ENCODE measurements around the gene CNGB1.

The CNGB1 gene

DNA sequence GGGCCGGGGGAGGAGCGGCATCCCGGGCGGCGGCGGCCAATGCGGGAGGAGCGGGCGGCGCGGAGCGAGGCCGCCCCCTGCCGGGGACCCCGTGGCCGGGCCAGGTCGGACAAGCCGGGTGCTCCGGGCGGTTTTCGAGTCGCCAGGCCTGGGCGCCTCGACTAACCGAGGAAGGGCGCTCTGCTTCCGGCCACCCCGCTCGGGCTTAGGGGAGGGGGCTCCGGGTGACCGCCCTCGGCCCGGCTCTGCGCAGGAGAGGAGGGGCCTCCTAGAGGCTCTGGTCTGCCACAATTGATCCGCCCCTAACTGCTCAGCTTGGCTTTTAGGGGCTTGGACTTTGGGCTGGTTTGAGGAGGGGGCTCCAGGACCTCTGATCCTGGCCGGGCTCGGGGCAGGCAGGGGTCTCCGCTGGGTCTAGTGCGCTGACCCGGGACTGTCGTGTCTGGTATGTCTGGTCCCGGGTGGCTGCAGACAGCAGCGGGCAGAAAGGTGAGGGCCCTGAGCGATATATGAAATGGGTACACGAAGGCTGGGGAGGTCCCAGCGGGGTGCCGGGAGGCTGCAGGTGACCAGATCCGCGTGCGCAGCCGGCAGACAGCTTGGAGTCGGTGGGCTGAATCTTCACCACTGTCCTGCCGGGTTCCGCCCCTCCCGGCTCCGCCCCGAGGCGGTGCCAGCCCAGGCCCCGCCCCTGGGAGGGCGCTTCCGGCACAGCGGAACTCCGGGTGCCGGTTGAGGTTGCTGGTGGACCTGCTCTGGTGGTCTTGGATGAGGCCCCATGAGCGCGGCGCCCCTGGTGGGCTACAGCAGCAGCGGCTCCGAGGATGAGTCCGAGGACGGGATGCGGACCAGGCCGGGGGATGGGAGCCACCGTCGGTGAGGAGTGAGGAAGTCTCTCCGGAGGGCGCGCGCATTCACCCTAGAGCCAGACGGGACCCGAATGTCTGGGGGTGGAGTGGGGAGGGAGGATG lies 30.1 kb upstream of the CNGB1 start, which contains the start of gene USB1:
Gene USB1 (plus strand): TSS at position 702 of the 971 bp plus-strand sequence. CDS start 77 bp downstream, at position 779.
- Mint-ChIP-seq H3K4me3 (peak within 1 kb of the TSS; percentile 90), H3K27ac (peak within 1 kb of the TSS; percentile 84), H3K27me3 (ENCODE audit: low read depth) (no peaks in the 10 kb centered on the region), H3K4me1 (ENCODE audit: low read depth) (peaks cover 42% of the 10 kb centered on the region), H3K9me3 (no peaks in the 10 kb centered on the region), H3K36me3 (ENCODE audit: low read depth) (peaks cover 35% of the 10 kb centered on the region)
- peak; percentile 87 for DNase-seq (ENCODE audit: low spot score)

GRCh38 chr16:57999971-58000705 lies 29.2 kb upstream of the CNGB1 start, which contains the start of gene ZNF319:
ZNF319 (minus strand) TSS chr16:58000672; CDS start chr16:57998265, 2,407 bp downstream.
- H3K27me3 Mint-ChIP-seq (ENCODE audit: low read depth) = no peaks in the 10 kb centered on the region
- no peaks in the 10 kb centered on the region for H3K9me3 Mint-ChIP-seq
- DNase-seq (ENCODE audit: low spot score) = no peak
- H3K36me3 Mint-ChIP-seq (ENCODE audit: low read depth) = peaks cover 43% of the 10 kb centered on the region
- peaks cover 50% of the 10 kb centered on the region for H3K4me1 Mint-ChIP-seq (ENCODE audit: low read depth)
- peak within 1 kb of the TSS; percentile 90 for H3K4me3 Mint-ChIP-seq
- H3K27ac Mint-ChIP-seq = peak within 1 kb of the TSS; percentile 90

GRCh38 chr16:57999366-57999970 lies 28.5 kb upstream of the CNGB1 start:
- Mint-ChIP-seq H3K9me3 (no peaks in the 10 kb centered on the region), H3K27me3 (ENCODE audit: low read depth) (no peaks in the 10 kb centered on the region), H3K27ac (peak overlapping the region; percentile 90), H3K4me1 (ENCODE audit: low read depth) (peaks cover 53% of the 10 kb centered on the region), H3K4me3 (peak overlapping the region; percentile 87), H3K36me3 (ENCODE audit: low read depth) (peaks cover 43% of the 10 kb centered on the region)
- no peak for DNase-seq (ENCODE audit: low spot score)

GRCh38 chr16:57998992-57999365 lies 28.1 kb upstream of the CNGB1 start:
- peak overlapping the region; percentile 90 for H3K27ac Mint-ChIP-seq
- no peaks in the 10 kb centered on the region for H3K9me3 Mint-ChIP-seq
- peaks cover 55% of the 10 kb centered on the region for H3K4me1 Mint-ChIP-seq (ENCODE audit: low read depth)
- H3K4me3 Mint-ChIP-seq = peak overlapping the region; percentile 87
- peaks cover 43% of the 10 kb centered on the region for H3K36me3 Mint-ChIP-seq (ENCODE audit: low read depth)
- H3K27me3 Mint-ChIP-seq (ENCODE audit: low read depth) = no peaks in the 10 kb centered on the region
- DNase-seq (ENCODE audit: low spot score) = no peak

DNA sequence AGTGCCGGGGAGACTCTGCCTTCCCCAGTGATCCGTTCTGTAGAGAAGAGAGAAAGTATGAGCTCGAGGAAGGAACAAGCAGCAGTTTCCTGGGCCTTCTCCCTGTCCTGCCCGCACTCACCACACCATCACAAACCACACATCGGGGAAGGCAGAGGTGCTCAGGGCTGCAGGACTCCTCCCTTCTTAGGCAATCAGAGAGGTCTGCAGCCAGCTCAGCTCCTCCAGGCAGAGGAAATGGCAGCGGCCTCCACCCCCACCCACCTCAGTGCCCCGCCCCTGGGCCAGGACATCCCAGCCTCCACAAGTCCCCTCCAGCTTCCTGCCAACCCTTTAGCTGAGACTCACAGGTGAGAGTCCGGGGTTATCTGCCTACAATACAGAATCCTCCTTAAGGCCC lies 27.6 kb upstream of the CNGB1 start:
- Mint-ChIP-seq H3K27ac (peak overlapping the region; percentile 90), H3K4me1 (ENCODE audit: low read depth) (peaks cover 52% of the 10 kb centered on the region), H3K4me3 (peak overlapping the region; percentile 87), H3K27me3 (ENCODE audit: low read depth) (no peaks in the 10 kb centered on the region), H3K9me3 (no peaks in the 10 kb centered on the region), H3K36me3 (ENCODE audit: low read depth) (peaks cover 40% of the 10 kb centered on the region)
- DNase-seq (ENCODE audit: low spot score) = peak; percentile 52

DNA sequence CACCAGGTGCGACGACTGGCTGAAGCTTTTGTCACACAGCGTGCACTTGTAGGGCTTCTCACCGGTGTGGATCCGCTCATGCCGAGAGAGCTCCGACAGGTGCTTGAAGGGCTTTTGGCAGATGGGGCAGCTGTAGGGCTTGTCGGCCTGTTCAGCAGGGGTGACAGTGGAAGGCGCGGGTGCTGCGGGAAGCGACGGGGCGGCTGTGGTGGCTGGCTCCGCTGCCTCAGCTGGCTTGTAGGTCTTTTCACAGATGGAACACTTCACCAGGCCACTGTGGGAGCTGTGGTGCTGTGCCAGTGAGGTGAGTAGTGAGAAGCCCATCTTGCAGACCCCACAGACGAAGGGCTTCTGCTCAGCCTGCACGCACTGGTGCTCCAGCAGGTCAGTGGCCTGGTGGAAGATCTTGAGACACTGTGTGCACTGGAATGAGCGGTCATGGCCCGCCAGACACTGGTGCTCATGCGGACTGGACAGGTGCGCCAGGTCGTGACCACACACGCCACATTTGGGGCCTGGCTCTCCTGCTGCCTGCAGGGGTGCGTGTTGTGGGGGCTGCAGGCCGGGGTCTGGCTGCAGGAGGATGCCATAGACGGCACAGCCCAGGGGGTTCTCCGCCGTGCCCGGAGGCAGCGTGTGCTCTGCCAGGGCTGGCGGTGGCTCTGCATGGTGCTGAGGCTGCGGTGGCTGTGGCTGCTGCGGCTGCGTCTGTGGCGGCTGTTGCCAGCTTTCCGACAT lies 26.8 kb upstream of the CNGB1 start:
- Mint-ChIP-seq H3K4me3 (peak overlapping the region; percentile 87), H3K4me1 (ENCODE audit: low read depth) (peaks cover 48% of the 10 kb centered on the region), H3K36me3 (ENCODE audit: low read depth) (peaks cover 42% of the 10 kb centered on the region), H3K27me3 (ENCODE audit: low read depth) (no peaks in the 10 kb centered on the region), H3K9me3 (no peaks in the 10 kb centered on the region), H3K27ac (peak overlapping the region; percentile 90)
- no peak for DNase-seq (ENCODE audit: low spot score)

DNA sequence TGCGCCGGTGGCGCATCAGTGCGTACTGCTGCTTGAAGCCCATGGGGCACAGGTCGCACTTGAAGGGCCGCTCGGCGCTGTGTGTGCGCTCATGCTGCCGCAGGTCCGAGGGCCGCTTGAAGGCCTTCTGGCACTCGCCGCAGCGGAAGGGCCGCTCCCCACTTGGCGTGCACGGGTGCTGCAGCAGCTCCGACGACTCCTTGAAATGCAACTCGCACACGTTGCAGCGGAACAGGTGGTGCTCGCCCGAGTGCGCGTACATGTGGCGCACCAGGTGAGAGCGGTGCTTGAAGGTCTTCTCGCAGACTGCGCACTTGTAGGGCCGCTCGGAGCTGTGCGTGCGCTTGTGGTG lies 26.2 kb upstream of the CNGB1 start:
- Mint-ChIP-seq H3K4me1 (ENCODE audit: low read depth) (peaks cover 43% of the 10 kb centered on the region), H3K9me3 (no peaks in the 10 kb centered on the region), H3K36me3 (ENCODE audit: low read depth) (peaks cover 39% of the 10 kb centered on the region), H3K27ac (no peak overlapping the region), H3K4me3 (peak overlapping the region; percentile 24), H3K27me3 (ENCODE audit: low read depth) (no peaks in the 10 kb centered on the region)
- no peak for DNase-seq (ENCODE audit: low spot score)

DNA sequence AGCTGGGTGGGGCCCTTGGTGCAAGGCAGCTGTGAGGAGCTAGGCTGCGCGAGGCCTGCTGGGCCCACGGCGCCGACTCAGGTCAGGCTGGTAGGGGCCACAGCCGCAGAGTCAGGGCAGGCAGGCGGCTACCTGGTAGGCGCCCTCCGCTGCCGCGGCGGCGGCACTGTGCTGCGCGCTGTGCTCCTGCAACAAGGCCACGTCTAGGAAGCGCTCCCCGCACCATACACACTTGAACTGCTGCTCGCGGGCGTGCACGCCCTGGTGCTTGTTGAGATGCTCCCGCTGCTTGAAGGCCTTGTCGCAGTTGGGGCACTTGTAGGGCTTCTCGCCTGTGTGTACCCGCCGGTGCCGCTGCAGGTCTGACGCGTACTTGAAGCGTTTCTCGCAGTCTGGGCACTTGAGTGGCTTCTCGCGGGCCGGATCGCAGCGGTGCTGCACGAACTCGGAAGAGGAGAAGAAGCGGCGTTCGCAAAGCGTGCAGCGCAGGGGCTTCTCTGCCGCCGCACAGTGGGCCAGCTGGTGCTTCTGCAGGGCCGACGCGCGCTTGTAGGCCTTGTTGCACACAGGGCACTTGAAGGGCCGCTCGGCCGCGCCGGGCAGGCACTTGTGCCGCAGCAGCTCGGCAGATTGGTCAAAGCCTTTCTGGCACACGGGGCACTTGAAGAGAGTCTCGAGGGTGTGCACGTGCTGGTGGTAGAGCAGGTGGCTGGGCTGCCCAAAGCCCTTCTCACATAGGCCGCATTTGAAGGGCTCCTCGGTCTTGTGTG lies 25.7 kb upstream of the CNGB1 start:
- no peak overlapping the region for H3K27ac Mint-ChIP-seq
- H3K27me3 Mint-ChIP-seq (ENCODE audit: low read depth) = no peaks in the 10 kb centered on the region
- H3K9me3 Mint-ChIP-seq = no peaks in the 10 kb centered on the region
- H3K36me3 Mint-ChIP-seq (ENCODE audit: low read depth) = peaks cover 37% of the 10 kb centered on the region
- H3K4me3 Mint-ChIP-seq = no peak overlapping the region
- H3K4me1 Mint-ChIP-seq (ENCODE audit: low read depth) = peaks cover 38% of the 10 kb centered on the region
- DNase-seq (ENCODE audit: low spot score) = no peak

GRCh38 chr16:57995721-57996405 lies 24.9 kb upstream of the CNGB1 start:
- Mint-ChIP-seq H3K27me3 (ENCODE audit: low read depth) (no peaks in the 10 kb centered on the region), H3K9me3 (no peaks in the 10 kb centered on the region), H3K4me1 (ENCODE audit: low read depth) (peaks cover 38% of the 10 kb centered on the region), H3K36me3 (ENCODE audit: low read depth) (peaks cover 37% of the 10 kb centered on the region), H3K27ac (peak overlapping the region; percentile 31), H3K4me3 (no peak overlapping the region)
- no peak for DNase-seq (ENCODE audit: low spot score)

DNA sequence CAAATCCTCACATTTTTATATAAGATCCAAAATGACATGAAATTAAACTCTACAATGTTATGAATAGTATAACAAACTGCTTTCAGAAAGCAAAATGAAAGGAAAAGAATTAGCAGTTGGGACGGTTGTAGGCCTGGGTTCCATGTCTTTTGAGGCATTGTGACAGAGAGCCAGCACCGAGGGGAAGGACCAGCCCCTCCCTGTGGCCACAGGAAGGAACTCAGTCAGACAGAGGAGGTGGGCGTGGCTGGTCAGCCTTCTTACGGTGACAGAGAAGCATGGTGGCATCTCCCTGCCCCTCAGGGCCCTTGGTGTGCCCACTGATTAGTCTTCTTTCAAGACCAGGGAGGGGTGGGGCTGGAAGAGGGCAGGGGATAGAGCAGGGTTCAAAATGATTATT lies 23.9 kb upstream of the CNGB1 start:
- DNase-seq (ENCODE audit: low spot score) = peak; percentile 26
- Mint-ChIP-seq H3K4me1 (ENCODE audit: low read depth) (peaks cover 38% of the 10 kb centered on the region), H3K36me3 (ENCODE audit: low read depth) (peaks cover 37% of the 10 kb centered on the region), H3K9me3 (no peaks in the 10 kb centered on the region), H3K27me3 (ENCODE audit: low read depth) (no peaks in the 10 kb centered on the region), H3K27ac (peak overlapping the region; percentile 26), H3K4me3 (peak overlapping the region; percentile 40)

DNA sequence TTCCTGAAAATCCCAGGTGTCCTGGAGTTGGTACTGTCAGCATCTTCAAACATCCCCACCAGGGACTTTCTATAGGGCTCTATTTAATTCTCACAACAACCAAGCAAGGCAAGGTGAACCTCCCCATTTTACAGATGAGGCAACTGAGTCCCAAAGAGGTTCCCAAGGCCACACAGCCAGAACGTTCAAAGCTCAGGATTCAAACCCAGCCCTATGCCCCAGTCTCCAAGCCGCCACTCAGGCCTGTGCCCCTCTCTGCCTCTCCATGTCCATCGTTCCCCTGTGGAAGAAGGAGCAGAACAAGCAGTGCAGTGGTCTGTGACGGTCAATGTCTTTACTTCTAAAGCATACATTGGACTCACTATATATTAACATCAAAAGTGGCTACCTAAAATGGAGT lies 23.4 kb upstream of the CNGB1 start:
- no peak for DNase-seq (ENCODE audit: low spot score)
- Mint-ChIP-seq H3K27ac (peak overlapping the region; percentile 10), H3K36me3 (ENCODE audit: low read depth) (peaks cover 37% of the 10 kb centered on the region), H3K4me1 (ENCODE audit: low read depth) (peaks cover 36% of the 10 kb centered on the region), H3K9me3 (no peaks in the 10 kb centered on the region), H3K27me3 (ENCODE audit: low read depth) (no peaks in the 10 kb centered on the region), H3K4me3 (peak overlapping the region; percentile 40)

- Mint-ChIP-seq H3K9me3 (no peaks in the 10 kb centered on the region), H3K4me1 (ENCODE audit: low read depth) (peaks cover 32% of the 10 kb centered on the region), H3K4me3 (no peak overlapping the region), H3K27me3 (ENCODE audit: low read depth) (no peaks in the 10 kb centered on the region), H3K36me3 (ENCODE audit: low read depth) (peaks cover 37% of the 10 kb centered on the region), H3K27ac (no peak overlapping the region)
- DNase-seq (ENCODE audit: low spot score) = no peak
Observed at GRCh38 chr16:57993897-57994296, 23.0 kb upstream of the CNGB1 start.
